ENCODE results near the gene CDK5RAP3. TPM values are rescaled to one million over a fixed set of nuclear protein-coding genes. Genes with fewer than 3 reads are reported as not detected.
"Not testable (repeated sequence)": the region's sequence is repeated elsewhere in the genome, so short reads cannot be mapped to it uniquely, and the experiment has no call there.

The CDK5RAP3 gene, protein sequence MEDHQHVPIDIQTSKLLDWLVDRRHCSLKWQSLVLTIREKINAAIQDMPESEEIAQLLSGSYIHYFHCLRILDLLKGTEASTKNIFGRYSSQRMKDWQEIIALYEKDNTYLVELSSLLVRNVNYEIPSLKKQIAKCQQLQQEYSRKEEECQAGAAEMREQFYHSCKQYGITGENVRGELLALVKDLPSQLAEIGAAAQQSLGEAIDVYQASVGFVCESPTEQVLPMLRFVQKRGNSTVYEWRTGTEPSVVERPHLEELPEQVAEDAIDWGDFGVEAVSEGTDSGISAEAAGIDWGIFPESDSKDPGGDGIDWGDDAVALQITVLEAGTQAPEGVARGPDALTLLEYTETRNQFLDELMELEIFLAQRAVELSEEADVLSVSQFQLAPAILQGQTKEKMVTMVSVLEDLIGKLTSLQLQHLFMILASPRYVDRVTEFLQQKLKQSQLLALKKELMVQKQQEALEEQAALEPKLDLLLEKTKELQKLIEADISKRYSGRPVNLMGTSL
- 100 to 1,000 TPM; 352 to 356 TPM for total RNA-seq
- polyA plus RNA-seq: 10 to 100 TPM; 63.6 to 73.0 (median 70.2) TPM
- total RNA-seq: 16.3 to 55.6 (median 46.9) reads per million in 6 experiments

- POLR2A ChIA-PET: interaction anchor here (0.6 to 4.2 kb wide), 17 partner anchors 10 to 863 kb away, joined by 3 to 56 read pairs (median 5); partner anchors contain the start of genes LRRC46, MRPL10, NFE2L1 and OSBPL7
- peak within 1 kb of the TSS; percentile 81 to 100 (median 98) for H3K4me3 Mint-ChIP-seq
Observed at GRCh38 chr17:47970725-47971499, at the start of gene CDK5RAP3. Gene CDK5RAP3 (plus strand): TSS chr17:47971113. CDS start chr17:47971147, 34 bp downstream.

DNA sequence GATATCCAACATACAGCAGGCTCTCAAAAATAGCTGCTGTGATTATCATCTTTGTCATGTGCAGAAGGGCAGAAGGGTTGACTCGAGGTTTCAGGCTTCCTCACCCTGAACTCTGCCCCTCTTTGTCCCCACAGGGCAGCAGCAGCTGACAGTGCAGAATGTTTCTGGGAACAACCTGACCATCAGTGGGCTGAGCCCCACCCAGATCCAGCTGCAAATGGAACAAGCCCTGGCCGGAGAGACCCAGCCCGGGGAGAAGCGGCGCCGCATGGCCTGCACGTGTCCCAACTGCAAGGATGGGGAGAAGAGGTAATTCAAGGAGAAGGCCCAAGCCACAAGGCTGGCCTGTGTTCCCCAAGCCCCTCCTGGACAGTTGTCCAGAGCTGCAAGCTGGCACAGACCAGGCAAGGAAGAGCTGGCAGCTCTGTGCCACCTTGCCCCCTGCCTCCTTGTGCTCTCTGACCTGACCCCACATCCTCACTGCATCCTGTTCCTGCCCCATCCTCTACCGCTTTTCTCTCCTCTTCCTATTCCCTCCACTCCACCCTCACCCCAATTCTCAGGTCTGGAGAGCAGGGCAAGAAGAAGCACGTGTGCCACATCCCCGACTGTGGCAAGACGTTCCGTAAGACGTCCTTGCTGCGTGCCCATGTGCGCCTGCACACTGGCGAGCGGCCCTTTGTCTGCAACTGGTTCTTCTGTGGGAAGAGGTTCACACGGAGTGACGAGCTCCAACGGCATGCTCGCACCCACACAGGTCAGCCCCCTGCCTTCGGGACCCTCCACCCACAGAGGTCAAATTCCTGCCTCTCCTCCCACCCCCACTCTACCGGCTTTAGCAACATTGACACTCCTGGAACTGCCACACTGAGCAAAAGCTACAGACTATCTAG lies 45.9 kb upstream of the CDK5RAP3 start:
- peaks cover 0 to 6% (median 2%) of the 10 kb centered on the region in 4 donors for H3K4me1 Mint-ChIP-seq
- H3K27ac Mint-ChIP-seq: peak overlapping the region in 1 of 10 donors; percentile 34

More at GRCh38 chr17:47970725-47971499, at the start of gene CDK5RAP3:
- peaks cover 20 to 32% (median 29%) of the 10 kb centered on the region in 4 donors for H3K4me1 Mint-ChIP-seq
- no peaks in the 10 kb centered on the region for H3K9me3 Mint-ChIP-seq
- peaks cover 0 to 26% (median 0%) of the 10 kb centered on the region in 3 donors for H3K36me3 Mint-ChIP-seq
- H3K27ac Mint-ChIP-seq: peak within 1 kb of the TSS; percentile 80 to 97 (median 92)
- DNase-seq (peak; percentile 94 to 99 (median 97)), ATAC-seq (peak; percentile 97 to 98)
- H3K27me3 Mint-ChIP-seq: peaks cover 0 to 1% (median 0%) of the 10 kb centered on the region in 5 donors

GRCh38 chr17:47925678-47925988 lies 45.3 kb upstream of the CDK5RAP3 start:
- no peak for DNase-seq
- POLR2A ChIA-PET: interaction anchor here (0.7 to 1.0 kb wide), 2 partner anchors 30 to 852 kb away, joined by 3 to 8 read pairs; partner anchors contain the start of gene SP2
- no peak for ATAC-seq
- H3K36me3 Mint-ChIP-seq: peaks cover 0 to 94% (median 17%) of the 10 kb centered on the region in 3 donors
- peaks cover 0 to 6% (median 2%) of the 10 kb centered on the region in 4 donors for H3K4me1 Mint-ChIP-seq
- no peaks in the 10 kb centered on the region for H3K9me3 Mint-ChIP-seq
- peak overlapping the region in 1 of 10 donors; percentile 34 for H3K27ac Mint-ChIP-seq
- H3K4me3 Mint-ChIP-seq: no peak overlapping the region
- H3K27me3 Mint-ChIP-seq: no peaks in the 10 kb centered on the region

More for the DNA sequence above, 45.9 kb upstream of the CDK5RAP3 start:
- peaks cover 0 to 95% (median 18%) of the 10 kb centered on the region in 3 donors for H3K36me3 Mint-ChIP-seq
- no peak for DNase-seq
- POLR2A ChIA-PET: interaction anchor here (1.6 kb wide), 1 partner anchor 33 kb away, joined by 3 read pairs; the partner anchor contains the start of gene PRR15L
- H3K27me3 Mint-ChIP-seq: no peaks in the 10 kb centered on the region
- H3K4me3 Mint-ChIP-seq: no peak overlapping the region
- no peaks in the 10 kb centered on the region for H3K9me3 Mint-ChIP-seq
- no peak for ATAC-seq

DNA sequence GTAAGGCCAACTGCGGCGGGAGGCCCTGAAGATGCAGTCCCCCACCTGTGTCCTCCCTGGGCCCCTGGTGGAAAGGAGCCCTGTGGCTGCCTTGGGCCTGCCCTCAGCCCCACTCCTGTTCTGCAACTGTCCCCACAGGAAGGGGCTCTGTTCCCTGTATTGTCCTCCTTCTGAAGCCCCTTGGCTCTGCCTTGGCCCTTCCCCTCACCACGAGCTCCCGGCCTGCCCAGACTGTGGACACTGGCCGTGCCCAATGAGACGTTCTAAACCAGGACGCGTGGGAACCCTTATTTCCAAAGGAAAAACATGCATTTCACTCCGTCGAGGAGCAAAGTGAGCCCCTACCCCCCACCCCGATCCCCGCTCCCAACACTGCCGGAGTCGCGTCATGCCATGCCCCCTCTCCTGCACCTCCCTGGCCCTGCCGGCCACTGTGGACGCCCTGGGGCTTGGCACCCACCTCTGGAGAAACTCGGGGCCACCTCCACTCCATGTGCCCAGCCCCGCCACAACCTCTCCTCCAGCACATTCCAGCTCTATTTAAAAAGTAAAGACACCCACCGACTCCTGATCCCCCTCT lies 43.0 kb upstream of the CDK5RAP3 start:
- ATAC-seq (no peak), DNase-seq (no peak)
- peaks cover 0 to 80% (median 14%) of the 10 kb centered on the region in 3 donors for H3K36me3 Mint-ChIP-seq
- POLR2A ChIA-PET: no interaction called here
- no peak overlapping the region for H3K4me3 Mint-ChIP-seq
- no peaks in the 10 kb centered on the region for H3K27me3 Mint-ChIP-seq
- peaks cover 0 to 6% (median 1%) of the 10 kb centered on the region in 4 donors for H3K4me1 Mint-ChIP-seq
- H3K27ac Mint-ChIP-seq: peak overlapping the region in 1 of 10 donors; percentile 18
- no peaks in the 10 kb centered on the region for H3K9me3 Mint-ChIP-seq

GRCh38 chr17:47928415-47928814 lies 42.5 kb upstream of the CDK5RAP3 start:
- ATAC-seq (no peak), DNase-seq (no peak)
- no peak overlapping the region for H3K4me3 Mint-ChIP-seq
- no peaks in the 10 kb centered on the region for H3K9me3 Mint-ChIP-seq
- POLR2A ChIA-PET: interaction anchor here (1.5 kb wide), 1 partner anchor 21 kb away, joined by 3 read pairs; no protein-coding TSS in a partner anchor
- H3K27ac Mint-ChIP-seq: peak overlapping the region in 3 of 10 donors; percentile 18 to 70 (median 68)
- H3K36me3 Mint-ChIP-seq: peaks cover 0 to 75% (median 11%) of the 10 kb centered on the region in 3 donors
- H3K4me1 Mint-ChIP-seq: peaks cover 0 to 6% (median 2%) of the 10 kb centered on the region in 4 donors
- H3K27me3 Mint-ChIP-seq: no peaks in the 10 kb centered on the region

DNA sequence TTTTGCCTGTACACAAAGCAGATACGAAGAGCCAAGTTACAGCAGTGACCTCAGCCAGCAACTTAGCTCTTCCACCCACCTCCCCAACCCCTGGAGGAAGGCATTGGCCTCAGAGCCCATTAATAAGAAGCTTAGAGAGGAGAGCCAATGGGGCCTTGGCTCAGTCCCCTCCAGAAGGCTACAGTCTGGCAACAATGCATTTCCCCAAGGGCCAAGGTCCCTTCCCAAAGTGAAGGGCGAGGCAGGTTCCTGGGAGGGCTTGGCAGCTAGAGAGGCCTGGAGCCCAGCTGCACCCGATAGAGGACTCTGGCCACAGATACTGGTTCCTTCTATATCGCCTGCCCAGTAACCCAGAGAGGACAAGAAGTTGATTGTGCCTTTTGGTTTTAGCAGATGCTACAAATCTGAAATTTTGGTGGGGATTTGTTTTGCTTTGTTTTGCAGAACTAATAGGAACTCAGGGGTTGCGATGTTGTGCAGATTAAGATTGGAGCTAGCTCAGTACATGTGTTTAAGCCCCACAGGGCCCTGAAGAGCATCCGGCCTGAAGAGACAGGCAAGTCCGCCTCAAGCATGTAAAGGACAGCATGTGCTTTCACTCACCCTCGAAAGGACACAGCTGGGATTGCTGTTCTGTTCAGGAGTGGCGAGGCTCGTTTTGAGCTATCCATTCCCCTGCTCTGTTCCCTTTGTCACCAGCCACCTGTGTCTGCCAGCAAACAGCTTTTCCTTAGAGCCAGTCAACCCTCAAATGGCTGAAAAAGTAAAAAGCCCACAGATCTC lies 41.5 kb upstream of the CDK5RAP3 start:
- Mint-ChIP-seq H3K27me3 (no peaks in the 10 kb centered on the region), H3K9me3 (no peaks in the 10 kb centered on the region), H3K4me3 (no peak overlapping the region), H3K36me3 (peaks cover 0 to 65% (median 10%) of the 10 kb centered on the region in 3 donors), H3K4me1 (peaks cover 0 to 6% (median 2%) of the 10 kb centered on the region in 4 donors), H3K27ac (peak overlapping the region in 1 of 10 donors; percentile 32)
- POLR2A ChIA-PET: interaction anchor here (1.0 to 1.5 kb wide), 4 partner anchors 12 to 20 kb away, joined by 3 to 5 read pairs (median 3); partner anchors contain the start of gene PNPO
- ATAC-seq: no peak
- no peak for DNase-seq

- ATAC-seq: no peak
- H3K9me3 Mint-ChIP-seq: no peaks in the 10 kb centered on the region
- H3K4me1 Mint-ChIP-seq: peaks cover 0 to 6% (median 3%) of the 10 kb centered on the region in 4 donors
- DNase-seq: no peak
- peaks cover 0 to 41% (median 1%) of the 10 kb centered on the region in 3 donors for H3K36me3 Mint-ChIP-seq
- no peak overlapping the region for H3K4me3 Mint-ChIP-seq
- POLR2A ChIA-PET: no interaction called here
- peak overlapping the region in 8 of 10 donors; percentile 17 to 66 (median 46) for H3K27ac Mint-ChIP-seq
- H3K27me3 Mint-ChIP-seq: no peaks in the 10 kb centered on the region
Observed at GRCh38 chr17:47931848-47932247, 39.1 kb upstream of the CDK5RAP3 start.

GRCh38 chr17:47934856-47935255 lies 36.1 kb upstream of the CDK5RAP3 start:
- no peaks in the 10 kb centered on the region for H3K27me3 Mint-ChIP-seq
- no peaks in the 10 kb centered on the region for H3K9me3 Mint-ChIP-seq
- peaks cover 0 to 13% (median 0%) of the 10 kb centered on the region in 3 donors for H3K36me3 Mint-ChIP-seq
- DNase-seq (no peak), ATAC-seq (no peak)
- H3K4me1 Mint-ChIP-seq: peaks cover 0 to 8% (median 6%) of the 10 kb centered on the region in 4 donors
- H3K27ac Mint-ChIP-seq: peak overlapping the region in 1 of 10 donors; percentile 6
- no peak overlapping the region for H3K4me3 Mint-ChIP-seq
- POLR2A ChIA-PET: interaction anchor here (2.7 kb wide), 1 partner anchor 39 kb away, joined by 5 read pairs; the partner anchor contains the start of gene SP2

- POLR2A ChIA-PET: interaction anchor here (2.7 kb wide), 1 partner anchor 40 kb away, joined by 5 read pairs; the partner anchor contains the start of gene SP2
- DNase-seq: peak in 1 of 10 donors; percentile 16
- H3K27me3 Mint-ChIP-seq, ATAC-seq, H3K9me3 Mint-ChIP-seq, H3K36me3 Mint-ChIP-seq, H3K4me3 Mint-ChIP-seq, H3K27ac Mint-ChIP-seq: not testable (repeated sequence)
- peaks cover 3 to 10% (median 7%) of the 10 kb centered on the region in 4 donors for H3K4me1 Mint-ChIP-seq
Observed at GRCh38 chr17:47935468-47935867, 35.4 kb upstream of the CDK5RAP3 start.

DNA sequence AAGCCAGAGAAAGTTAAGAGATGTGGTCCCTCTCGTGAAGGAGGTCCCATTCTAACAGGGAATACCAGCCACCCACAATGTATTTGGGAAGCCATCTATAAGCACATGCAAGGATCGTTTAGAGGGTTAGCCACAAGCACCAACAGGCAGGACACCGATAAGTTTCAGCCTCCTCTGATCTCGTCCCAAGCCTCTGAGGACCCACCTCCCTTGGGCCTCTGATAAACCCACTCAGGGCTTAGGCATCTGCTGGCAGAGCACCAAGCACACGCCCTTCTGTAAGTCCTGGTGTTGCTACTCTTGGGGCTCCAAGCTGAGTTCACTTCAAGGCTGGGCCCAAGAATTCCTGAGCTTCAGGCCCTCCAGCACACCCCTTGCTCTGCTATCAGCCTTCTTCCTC lies 35.0 kb upstream of the CDK5RAP3 start:
- DNase-seq (peak in 1 of 10 donors; percentile 40), ATAC-seq (no peak)
- POLR2A ChIA-PET: interaction anchor here (0.6 to 2.7 kb wide), 2 partner anchors 40 to 86 kb away, joined by 4 to 5 read pairs; partner anchors contain the start of gene SP2
- Mint-ChIP-seq H3K27ac (peak overlapping the region in 1 of 10 donors; percentile 34), H3K4me3 (no peak overlapping the region), H3K9me3 (peaks cover 0 to 4% (median 0%) of the 10 kb centered on the region in 9 donors), H3K36me3 (peaks cover 0 to 3% (median 0%) of the 10 kb centered on the region in 3 donors), H3K27me3 (no peaks in the 10 kb centered on the region), H3K4me1 (peaks cover 6 to 13% (median 10%) of the 10 kb centered on the region in 4 donors)

Measured in naive thymus-derived CD8-positive, alpha-beta T cell (primary cell).